ENCODE data around the gene PRKCB.

PRKCB gene

GRCh38 chr16:24116046-24116776 is 280.4 kb downstream of the PRKCB start:
- no peak overlapping the region for H2AFZ ChIP-seq (ENCODE audit: low read depth, low read length)
- H3K9me3 ChIP-seq (ENCODE audit: low read length): no peaks in the 10 kb centered on the region
- H3K27me3 ChIP-seq (ENCODE audit: insufficient read depth, low read length): no peaks in the 10 kb centered on the region
- H3K4me1 ChIP-seq (ENCODE audit: insufficient read depth, low read length): no peaks in the 10 kb centered on the region
- no peaks in the 10 kb centered on the region for H3K36me3 ChIP-seq (ENCODE audit: insufficient read depth, low read length)
- H3K4me3 ChIP-seq (ENCODE audit: low read length): no peak overlapping the region

GRCh38 chr16:24116989-24117388 is 281.2 kb downstream of the PRKCB start:
- H3K27me3 ChIP-seq (ENCODE audit: insufficient read depth, low read length): no peaks in the 10 kb centered on the region
- no peak overlapping the region for H3K4me3 ChIP-seq (ENCODE audit: low read length)
- no peaks in the 10 kb centered on the region for H3K9me3 ChIP-seq (ENCODE audit: low read length)
- H3K4me1 ChIP-seq (ENCODE audit: insufficient read depth, low read length): no peaks in the 10 kb centered on the region
- H2AFZ ChIP-seq (ENCODE audit: low read depth, low read length): no peak overlapping the region
- no peaks in the 10 kb centered on the region for H3K36me3 ChIP-seq (ENCODE audit: insufficient read depth, low read length)

- Histone ChIP-seq H2AFZ (ENCODE audit: low read depth, low read length) (no peak overlapping the region), H3K9me3 (ENCODE audit: low read length) (no peaks in the 10 kb centered on the region), H3K36me3 (ENCODE audit: insufficient read depth, low read length) (no peaks in the 10 kb centered on the region), H3K4me3 (ENCODE audit: low read length) (no peak overlapping the region), H3K27me3 (ENCODE audit: insufficient read depth, low read length) (no peaks in the 10 kb centered on the region), H3K4me1 (ENCODE audit: insufficient read depth, low read length) (no peaks in the 10 kb centered on the region)
These were observed 281.9 kb downstream of the PRKCB start for GRCh38 chr16:24117680-24118079.

GRCh38 chr16:24118126-24118821 is 282.5 kb downstream of the PRKCB start:
- Histone ChIP-seq H3K27me3 (ENCODE audit: insufficient read depth, low read length) (no peaks in the 10 kb centered on the region), H3K9me3 (ENCODE audit: low read length) (no peaks in the 10 kb centered on the region), H2AFZ (ENCODE audit: low read depth, low read length) (no peak overlapping the region), H3K4me1 (ENCODE audit: insufficient read depth, low read length) (no peaks in the 10 kb centered on the region), H3K4me3 (ENCODE audit: low read length) (no peak overlapping the region), H3K36me3 (ENCODE audit: insufficient read depth, low read length) (no peaks in the 10 kb centered on the region)

DNA sequence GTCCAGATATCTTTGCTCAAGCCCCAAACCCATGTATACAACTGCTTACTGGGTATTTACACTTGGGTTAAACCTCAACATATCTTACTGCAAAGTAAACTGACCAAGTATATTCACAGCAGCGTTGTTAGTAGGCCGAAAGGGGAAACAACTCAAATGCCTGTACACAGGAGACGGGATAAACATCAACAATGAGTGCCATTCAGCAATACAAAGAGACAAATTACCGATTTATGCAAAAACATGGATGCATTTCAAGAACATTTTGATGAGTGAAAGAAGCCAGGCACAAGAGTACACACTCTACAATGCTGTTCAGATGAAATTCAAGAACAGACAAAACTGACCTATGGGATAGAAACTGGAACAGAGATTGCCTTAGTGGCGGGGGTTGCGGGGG is 284.0 kb downstream of the PRKCB start:
- H3K27me3 ChIP-seq (ENCODE audit: insufficient read depth, low read length): no peaks in the 10 kb centered on the region
- H3K9me3 ChIP-seq (ENCODE audit: low read length): no peaks in the 10 kb centered on the region
- H2AFZ ChIP-seq (ENCODE audit: low read depth, low read length): no peak overlapping the region
- H3K4me1 ChIP-seq (ENCODE audit: insufficient read depth, low read length): no peaks in the 10 kb centered on the region
- H3K4me3 ChIP-seq (ENCODE audit: low read length): no peak overlapping the region
- H3K36me3 ChIP-seq (ENCODE audit: insufficient read depth, low read length): no peaks in the 10 kb centered on the region

DNA sequence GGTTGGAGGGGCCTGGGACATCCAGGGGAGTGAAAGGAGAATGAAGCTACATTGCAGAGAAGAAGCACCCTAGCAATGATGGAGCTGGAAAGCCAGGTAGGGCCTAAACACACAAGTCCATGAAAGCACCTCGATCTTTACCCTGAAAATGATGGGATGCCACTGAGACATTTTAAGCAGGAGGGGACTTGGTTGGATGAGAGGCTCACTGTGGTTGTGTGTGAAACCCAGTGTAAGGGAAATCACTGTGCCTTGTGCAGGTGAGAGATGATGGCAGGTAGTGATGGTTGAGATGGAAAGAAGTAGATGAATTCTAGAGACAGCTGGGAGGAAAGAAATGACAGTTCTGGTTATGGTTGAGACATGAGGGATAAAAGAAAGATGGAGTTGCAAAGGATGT is 287.5 kb downstream of the PRKCB start:
- Histone ChIP-seq H3K4me3 (ENCODE audit: low read length) (no peak overlapping the region), H3K36me3 (ENCODE audit: insufficient read depth, low read length) (no peaks in the 10 kb centered on the region), H3K4me1 (ENCODE audit: insufficient read depth, low read length) (no peaks in the 10 kb centered on the region), H2AFZ (ENCODE audit: low read depth, low read length) (no peak overlapping the region), H3K9me3 (ENCODE audit: low read length) (no peaks in the 10 kb centered on the region), H3K27me3 (ENCODE audit: insufficient read depth, low read length) (no peaks in the 10 kb centered on the region)

DNA sequence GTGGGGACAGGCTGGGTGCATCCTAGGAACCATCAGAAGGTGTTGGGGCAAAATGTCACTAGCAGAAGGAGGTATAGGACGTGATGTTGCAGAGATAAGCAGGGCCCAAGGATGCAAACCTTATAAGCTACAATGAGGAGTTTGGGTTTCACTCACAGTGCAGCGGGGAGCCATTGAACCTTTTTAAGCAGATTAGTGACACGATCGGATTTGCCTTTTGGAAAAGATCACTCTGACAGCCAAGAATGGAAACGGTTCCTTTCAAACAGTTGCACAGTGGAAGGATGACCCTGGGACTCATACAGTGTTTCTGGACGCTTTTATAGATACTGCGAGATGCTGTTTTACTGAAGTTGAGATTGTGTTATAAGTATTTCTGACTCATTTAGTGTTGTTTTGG is 288.5 kb downstream of the PRKCB start:
- Histone ChIP-seq H3K9me3 (ENCODE audit: low read length) (no peaks in the 10 kb centered on the region), H3K36me3 (ENCODE audit: insufficient read depth, low read length) (no peaks in the 10 kb centered on the region), H2AFZ (ENCODE audit: low read depth, low read length) (no peak overlapping the region), H3K27me3 (ENCODE audit: insufficient read depth, low read length) (no peaks in the 10 kb centered on the region), H3K4me3 (ENCODE audit: low read length) (no peak overlapping the region), H3K4me1 (ENCODE audit: insufficient read depth, low read length) (no peaks in the 10 kb centered on the region)

DNA sequence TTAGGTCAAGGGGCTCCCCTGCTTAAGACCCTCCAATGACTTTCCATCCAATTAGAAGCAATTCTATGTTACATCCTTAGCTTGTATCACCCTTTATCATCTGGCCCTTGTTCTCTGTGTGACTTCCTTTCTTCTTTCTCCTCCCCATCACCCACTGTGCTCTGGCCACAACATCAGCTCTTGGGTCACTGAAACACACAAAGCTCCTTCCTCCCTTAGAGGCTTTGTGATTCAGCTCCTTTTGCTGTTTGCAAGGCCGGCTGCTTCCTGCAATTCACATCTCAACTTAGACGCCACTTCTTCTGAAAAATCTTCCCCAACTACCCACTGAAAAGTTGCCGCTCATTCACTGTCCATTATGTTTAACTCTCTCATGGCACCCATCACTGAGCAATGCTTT is 289.4 kb downstream of the PRKCB start:
- no peaks in the 10 kb centered on the region for H3K36me3 ChIP-seq (ENCODE audit: insufficient read depth, low read length)
- no peaks in the 10 kb centered on the region for H3K27me3 ChIP-seq (ENCODE audit: insufficient read depth, low read length)
- no peak overlapping the region for H2AFZ ChIP-seq (ENCODE audit: low read depth, low read length)
- H3K4me3 ChIP-seq (ENCODE audit: low read length): no peak overlapping the region
- H3K4me1 ChIP-seq (ENCODE audit: insufficient read depth, low read length): no peaks in the 10 kb centered on the region
- no peaks in the 10 kb centered on the region for H3K9me3 ChIP-seq (ENCODE audit: low read length)

DNA sequence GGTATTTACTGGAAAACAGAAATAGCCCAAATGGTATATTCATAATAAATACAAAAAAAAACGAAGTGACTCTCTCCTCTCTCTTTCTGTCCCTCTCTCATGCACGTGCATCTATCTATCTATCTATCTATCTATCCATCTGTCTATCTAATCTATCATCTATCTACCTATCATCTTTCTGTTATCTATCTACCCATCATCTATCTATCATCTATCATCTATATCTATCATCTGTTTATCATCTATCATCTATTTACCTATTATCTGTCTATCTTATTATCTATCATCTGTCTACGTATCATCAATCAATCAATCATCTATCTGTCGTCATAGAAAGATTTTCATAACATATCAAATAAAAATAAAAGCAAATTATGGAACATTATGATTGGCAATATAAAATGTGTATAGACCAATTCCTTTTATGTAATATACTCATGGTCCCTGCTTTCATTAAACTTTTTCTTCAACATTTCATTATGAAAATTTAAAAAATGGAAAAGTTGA is 293.7 kb downstream of the PRKCB start:
- H3K4me1 ChIP-seq (ENCODE audit: insufficient read depth, low read length): no peaks in the 10 kb centered on the region
- H3K36me3 ChIP-seq (ENCODE audit: insufficient read depth, low read length): no peaks in the 10 kb centered on the region
- H3K27me3 ChIP-seq (ENCODE audit: insufficient read depth, low read length): no peaks in the 10 kb centered on the region
- no peak overlapping the region for H2AFZ ChIP-seq (ENCODE audit: low read depth, low read length)
- no peaks in the 10 kb centered on the region for H3K9me3 ChIP-seq (ENCODE audit: low read length)
- H3K4me3 ChIP-seq (ENCODE audit: low read length): no peak overlapping the region

GRCh38 chr16:24130494-24131085 is 294.8 kb downstream of the PRKCB start:
- Histone ChIP-seq H3K4me3 (ENCODE audit: low read length) (no peak overlapping the region), H3K4me1 (ENCODE audit: insufficient read depth, low read length) (no peaks in the 10 kb centered on the region), H3K36me3 (ENCODE audit: insufficient read depth, low read length) (no peaks in the 10 kb centered on the region), H3K9me3 (ENCODE audit: low read length) (no peaks in the 10 kb centered on the region), H2AFZ (ENCODE audit: low read depth, low read length) (no peak overlapping the region), H3K27me3 (ENCODE audit: insufficient read depth, low read length) (no peaks in the 10 kb centered on the region)

GRCh38 chr16:24131294-24131693 is 295.5 kb downstream of the PRKCB start:
- no peak overlapping the region for H3K4me3 ChIP-seq (ENCODE audit: low read length)
- no peaks in the 10 kb centered on the region for H3K27me3 ChIP-seq (ENCODE audit: insufficient read depth, low read length)
- H2AFZ ChIP-seq (ENCODE audit: low read depth, low read length): no peak overlapping the region
- H3K36me3 ChIP-seq (ENCODE audit: insufficient read depth, low read length): no peaks in the 10 kb centered on the region
- H3K9me3 ChIP-seq (ENCODE audit: low read length): no peaks in the 10 kb centered on the region
- no peaks in the 10 kb centered on the region for H3K4me1 ChIP-seq (ENCODE audit: insufficient read depth, low read length)

- no peaks in the 10 kb centered on the region for H3K27me3 ChIP-seq (ENCODE audit: insufficient read depth, low read length)
- no peaks in the 10 kb centered on the region for H3K9me3 ChIP-seq (ENCODE audit: low read length)
- H3K4me1 ChIP-seq (ENCODE audit: insufficient read depth, low read length): no peaks in the 10 kb centered on the region
- no peaks in the 10 kb centered on the region for H3K36me3 ChIP-seq (ENCODE audit: insufficient read depth, low read length)
- no peak overlapping the region for H3K4me3 ChIP-seq (ENCODE audit: low read length)
- no peak overlapping the region for H2AFZ ChIP-seq (ENCODE audit: low read depth, low read length)
These were observed 296.4 kb downstream of the PRKCB start for GRCh38 chr16:24132048-24132796.

DNA sequence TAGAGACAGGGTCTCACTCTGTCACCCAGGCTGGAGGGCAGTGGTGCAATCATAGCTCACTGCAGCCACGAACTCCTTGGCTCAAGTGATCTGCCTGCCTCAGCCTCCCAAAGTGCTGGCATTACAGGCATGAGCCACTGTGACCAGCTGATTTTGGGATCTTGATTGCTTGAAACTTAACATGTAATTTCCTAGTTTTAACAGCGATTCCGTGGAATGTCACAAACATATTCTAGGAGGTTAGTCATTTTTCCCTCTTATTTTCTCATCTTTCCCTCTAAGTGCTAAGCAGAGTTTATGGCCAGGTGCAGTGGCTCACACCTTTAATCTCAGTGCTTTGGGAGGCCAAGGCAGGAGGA is 297.0 kb downstream of the PRKCB start:
- no peaks in the 10 kb centered on the region for H3K4me1 ChIP-seq (ENCODE audit: insufficient read depth, low read length)
- H3K36me3 ChIP-seq (ENCODE audit: insufficient read depth, low read length): no peaks in the 10 kb centered on the region
- H3K4me3 ChIP-seq (ENCODE audit: low read length): no peak overlapping the region
- no peaks in the 10 kb centered on the region for H3K27me3 ChIP-seq (ENCODE audit: insufficient read depth, low read length)
- H3K9me3 ChIP-seq (ENCODE audit: low read length): no peaks in the 10 kb centered on the region
- H2AFZ ChIP-seq (ENCODE audit: low read depth, low read length): no peak overlapping the region
